ENCODE data around the gene ETV7. TPM values are rescaled to one million over a fixed set of nuclear protein-coding genes. Genes with fewer than 3 reads are reported as not detected.
"Not testable (repeated sequence)": the region's sequence is repeated elsewhere in the genome, so short reads cannot be mapped to it uniquely, and the experiment has no call there.

The ETV7 gene
- total RNA-seq, 1 donor from 2014 or later, result 0.47 TPM

- no peaks in the 10 kb centered on the region for H3K36me3 Mint-ChIP-seq (ENCODE audit: low read depth)
- no peak for DNase-seq (ENCODE audit: low spot score)
- peaks cover 17% of the 10 kb centered on the region for H3K4me1 Mint-ChIP-seq (ENCODE audit: low read depth)
- intact Hi-C loops (cut with micrococcal nuclease), result no loop called here
- no peak overlapping the region for H3K27ac Mint-ChIP-seq
- H3K4me3 Mint-ChIP-seq, result no peak overlapping the region
- H3K9me3 Mint-ChIP-seq, result no peaks in the 10 kb centered on the region
- H3K27me3 Mint-ChIP-seq (ENCODE audit: insufficient read depth), result peaks cover 33% of the 10 kb centered on the region
These were observed 47.2 kb downstream of the ETV7 start for GRCh38 chr6:36340306-36340617.

GRCh38 chr6:36339146-36339545 is 48.3 kb downstream of the ETV7 start:
- DNase-seq (ENCODE audit: low spot score), result no peak
- peaks cover 17% of the 10 kb centered on the region for H3K4me1 Mint-ChIP-seq (ENCODE audit: low read depth)
- no peaks in the 10 kb centered on the region for H3K9me3 Mint-ChIP-seq
- H3K27me3 Mint-ChIP-seq (ENCODE audit: insufficient read depth), result peaks cover 42% of the 10 kb centered on the region
- H3K27ac Mint-ChIP-seq, result no peak overlapping the region
- intact Hi-C loops (cut with micrococcal nuclease), result no loop called here
- H3K36me3 Mint-ChIP-seq (ENCODE audit: low read depth), result peaks cover 1% of the 10 kb centered on the region
- no peak overlapping the region for H3K4me3 Mint-ChIP-seq

GRCh38 chr6:36338223-36338622 is 49.2 kb downstream of the ETV7 start:
- intact Hi-C loops (cut with micrococcal nuclease); H3K27ac Mint-ChIP-seq; H3K4me3 Mint-ChIP-seq; DNase-seq (ENCODE audit: low spot score); H3K36me3 Mint-ChIP-seq (ENCODE audit: low read depth); H3K9me3 Mint-ChIP-seq: not testable (repeated sequence)
- H3K4me1 Mint-ChIP-seq (ENCODE audit: low read depth), result peaks cover 17% of the 10 kb centered on the region
- H3K27me3 Mint-ChIP-seq (ENCODE audit: insufficient read depth), result peaks cover 47% of the 10 kb centered on the region

- no peak overlapping the region for H3K4me3 Mint-ChIP-seq
- H3K27ac Mint-ChIP-seq, result no peak overlapping the region
- peaks cover 17% of the 10 kb centered on the region for H3K4me1 Mint-ChIP-seq (ENCODE audit: low read depth)
- peaks cover 1% of the 10 kb centered on the region for H3K36me3 Mint-ChIP-seq (ENCODE audit: low read depth)
- intact Hi-C loops (cut with micrococcal nuclease), result no loop called here
- DNase-seq (ENCODE audit: low spot score), result no peak
- peaks cover 47% of the 10 kb centered on the region for H3K27me3 Mint-ChIP-seq (ENCODE audit: insufficient read depth)
- H3K9me3 Mint-ChIP-seq, result no peaks in the 10 kb centered on the region
These were observed 49.7 kb downstream of the ETV7 start for GRCh38 chr6:36337814-36338213.

GRCh38 chr6:36336779-36337241 is 50.7 kb downstream of the ETV7 start, which contains the start of gene BNIP5:
Gene BNIP5, minus strand, starts transcription at chr6:36336888. Its CDS starts 6,198 bp downstream, at chr6:36330690.
- intact Hi-C loops (cut with micrococcal nuclease), result no loop called here
- Mint-ChIP-seq H3K4me1 (ENCODE audit: low read depth) (peaks cover 13% of the 10 kb centered on the region), H3K36me3 (ENCODE audit: low read depth) (peaks cover 1% of the 10 kb centered on the region), H3K9me3 (no peaks in the 10 kb centered on the region), H3K27me3 (ENCODE audit: insufficient read depth) (peaks cover 42% of the 10 kb centered on the region), H3K27ac (peak within 1 kb of the TSS; percentile 13), H3K4me3 (no peak within 1 kb of the TSS)
- DNase-seq (ENCODE audit: low spot score), result peak; percentile 28

- Mint-ChIP-seq H3K4me1 (ENCODE audit: low read depth) (peaks cover 13% of the 10 kb centered on the region), H3K27ac (no peak overlapping the region), H3K4me3 (no peak overlapping the region), H3K36me3 (ENCODE audit: low read depth) (peaks cover 1% of the 10 kb centered on the region), H3K27me3 (ENCODE audit: insufficient read depth) (peaks cover 39% of the 10 kb centered on the region), H3K9me3 (no peaks in the 10 kb centered on the region)
- DNase-seq (ENCODE audit: low spot score), result no peak
- intact Hi-C loops (cut with micrococcal nuclease), result no loop called here
These were observed 51.2 kb downstream of the ETV7 start for GRCh38 chr6:36336208-36336710.

GRCh38 chr6:36335465-36336207 is 51.8 kb downstream of the ETV7 start:
- Mint-ChIP-seq H3K27ac (no peak overlapping the region), H3K4me3 (no peak overlapping the region), H3K36me3 (ENCODE audit: low read depth) (peaks cover 1% of the 10 kb centered on the region), H3K9me3 (no peaks in the 10 kb centered on the region), H3K27me3 (ENCODE audit: insufficient read depth) (peaks cover 35% of the 10 kb centered on the region), H3K4me1 (ENCODE audit: low read depth) (peaks cover 8% of the 10 kb centered on the region)
- intact Hi-C loops (cut with micrococcal nuclease), result no loop called here
- no peak for DNase-seq (ENCODE audit: low spot score)

GRCh38 chr6:36334832-36335459 is 52.5 kb downstream of the ETV7 start:
- Mint-ChIP-seq H3K27me3 (ENCODE audit: insufficient read depth) (peaks cover 33% of the 10 kb centered on the region), H3K4me1 (ENCODE audit: low read depth) (peaks cover 7% of the 10 kb centered on the region), H3K36me3 (ENCODE audit: low read depth) (peaks cover 1% of the 10 kb centered on the region), H3K9me3 (no peaks in the 10 kb centered on the region), H3K4me3 (no peak overlapping the region), H3K27ac (no peak overlapping the region)
- no peak for DNase-seq (ENCODE audit: low spot score)
- intact Hi-C loops (cut with micrococcal nuclease), result no loop called here

GRCh38 chr6:36333931-36334725 is 53.3 kb downstream of the ETV7 start:
- H3K27ac Mint-ChIP-seq, result no peak overlapping the region
- peaks cover 1% of the 10 kb centered on the region for H3K36me3 Mint-ChIP-seq (ENCODE audit: low read depth)
- no peak for DNase-seq (ENCODE audit: low spot score)
- H3K27me3 Mint-ChIP-seq (ENCODE audit: insufficient read depth), result peaks cover 38% of the 10 kb centered on the region
- no peaks in the 10 kb centered on the region for H3K9me3 Mint-ChIP-seq
- H3K4me1 Mint-ChIP-seq (ENCODE audit: low read depth), result peaks cover 7% of the 10 kb centered on the region
- intact Hi-C loops (cut with micrococcal nuclease), result no loop called here
- H3K4me3 Mint-ChIP-seq, result no peak overlapping the region

GRCh38 chr6:36333171-36333895 is 54.1 kb downstream of the ETV7 start:
- Mint-ChIP-seq H3K36me3 (ENCODE audit: low read depth) (peaks cover 1% of the 10 kb centered on the region), H3K27me3 (ENCODE audit: insufficient read depth) (peaks cover 43% of the 10 kb centered on the region), H3K4me3 (no peak overlapping the region), H3K9me3 (no peaks in the 10 kb centered on the region), H3K27ac (no peak overlapping the region), H3K4me1 (ENCODE audit: low read depth) (peaks cover 7% of the 10 kb centered on the region)
- no peak for DNase-seq (ENCODE audit: low spot score)
- intact Hi-C loops (cut with micrococcal nuclease), result no loop called here

- peaks cover 1% of the 10 kb centered on the region for H3K36me3 Mint-ChIP-seq (ENCODE audit: low read depth)
- H3K27ac Mint-ChIP-seq, result no peak overlapping the region
- H3K27me3 Mint-ChIP-seq (ENCODE audit: insufficient read depth), result peaks cover 44% of the 10 kb centered on the region
- DNase-seq (ENCODE audit: low spot score), result no peak
- no peaks in the 10 kb centered on the region for H3K4me1 Mint-ChIP-seq (ENCODE audit: low read depth)
- intact Hi-C loops (cut with micrococcal nuclease), result no loop called here
- no peaks in the 10 kb centered on the region for H3K9me3 Mint-ChIP-seq
- no peak overlapping the region for H3K4me3 Mint-ChIP-seq
These were observed 56.1 kb downstream of the ETV7 start for GRCh38 chr6:36331381-36331780.

- Mint-ChIP-seq H3K9me3 (no peaks in the 10 kb centered on the region), H3K27ac (no peak overlapping the region), H3K4me1 (ENCODE audit: low read depth) (no peaks in the 10 kb centered on the region), H3K4me3 (no peak overlapping the region), H3K36me3 (ENCODE audit: low read depth) (peaks cover 1% of the 10 kb centered on the region), H3K27me3 (ENCODE audit: insufficient read depth) (peaks cover 39% of the 10 kb centered on the region)
- intact Hi-C loops (cut with micrococcal nuclease), result no loop called here
- DNase-seq (ENCODE audit: low spot score), result no peak
These were observed 57.1 kb downstream of the ETV7 start for GRCh38 chr6:36330366-36330765.
